ENCODE measurements around the gene GUCY2F. TPM values are rescaled to one million over a fixed set of nuclear protein-coding genes. Genes with fewer than 3 reads are reported as not detected.

GUCY2F gene
- total RNA-seq, 2 experiments from 2014 or later: not detected

- Mint-ChIP-seq H3K9me3 (ENCODE audit: low read depth) (no peaks in the 10 kb centered on the region), H3K36me3 (no peaks in the 10 kb centered on the region), H3K27me3 (peaks cover 7% of the 10 kb centered on the region), H3K27ac (no peak overlapping the region), H3K4me1 (no peaks in the 10 kb centered on the region), H3K4me3 (no peak overlapping the region)
- CTCF ChIA-PET: no interaction called here
- DNase-seq (no peak), ATAC-seq (no peak)
These were observed 18.1 kb downstream of the GUCY2F start for GRCh38 chrX:109463784-109464183.

GRCh38 chrX:109448282-109448938 lies 33.5 kb downstream of the GUCY2F start:
- no peaks in the 10 kb centered on the region for H3K4me1 Mint-ChIP-seq
- no peaks in the 10 kb centered on the region for H3K27me3 Mint-ChIP-seq
- H3K4me3 Mint-ChIP-seq: no peak overlapping the region
- ATAC-seq (no peak), DNase-seq (no peak)
- H3K9me3 Mint-ChIP-seq (ENCODE audit: low read depth): no peaks in the 10 kb centered on the region
- H3K27ac Mint-ChIP-seq: no peak overlapping the region
- CTCF ChIA-PET: no interaction called here
- H3K36me3 Mint-ChIP-seq: no peaks in the 10 kb centered on the region

GRCh38 chrX:109441266-109441665 lies 40.6 kb downstream of the GUCY2F start:
- no peak overlapping the region for H3K4me3 Mint-ChIP-seq
- ATAC-seq: no peak
- no peaks in the 10 kb centered on the region for H3K36me3 Mint-ChIP-seq
- no peaks in the 10 kb centered on the region for H3K27me3 Mint-ChIP-seq
- CTCF ChIA-PET: no interaction called here
- DNase-seq: no peak
- H3K4me1 Mint-ChIP-seq: no peaks in the 10 kb centered on the region
- no peaks in the 10 kb centered on the region for H3K9me3 Mint-ChIP-seq (ENCODE audit: low read depth)
- no peak overlapping the region for H3K27ac Mint-ChIP-seq

- H3K4me3 Mint-ChIP-seq: no peak overlapping the region
- DNase-seq (no peak), ATAC-seq (no peak)
- CTCF ChIA-PET: no interaction called here
- H3K27ac Mint-ChIP-seq: no peak overlapping the region
- H3K36me3 Mint-ChIP-seq: no peaks in the 10 kb centered on the region
- no peaks in the 10 kb centered on the region for H3K9me3 Mint-ChIP-seq (ENCODE audit: low read depth)
- no peaks in the 10 kb centered on the region for H3K4me1 Mint-ChIP-seq
- no peaks in the 10 kb centered on the region for H3K27me3 Mint-ChIP-seq
These were observed 41.4 kb downstream of the GUCY2F start for GRCh38 chrX:109440475-109440874.

GRCh38 chrX:109409181-109409580 lies 72.7 kb downstream of the GUCY2F start:
- CTCF ChIA-PET: no interaction called here

GRCh38 chrX:109403922-109404321 lies 78.0 kb downstream of the GUCY2F start:
- DNase-seq: no peak
- no peaks in the 10 kb centered on the region for H3K9me3 Mint-ChIP-seq (ENCODE audit: low read depth)
- CTCF ChIA-PET: no interaction called here
- ATAC-seq: no peak
- no peaks in the 10 kb centered on the region for H3K4me1 Mint-ChIP-seq
- no peak overlapping the region for H3K27ac Mint-ChIP-seq
- no peaks in the 10 kb centered on the region for H3K36me3 Mint-ChIP-seq
- H3K4me3 Mint-ChIP-seq: no peak overlapping the region
- H3K27me3 Mint-ChIP-seq: no peaks in the 10 kb centered on the region

More at GRCh38 chrX:109409181-109409580, 72.7 kb downstream of the GUCY2F start:
- no peaks in the 10 kb centered on the region for H3K4me1 Mint-ChIP-seq
- no peak for DNase-seq
- no peak for ATAC-seq
- H3K36me3 Mint-ChIP-seq: no peaks in the 10 kb centered on the region
- no peak overlapping the region for H3K27ac Mint-ChIP-seq
- H3K27me3 Mint-ChIP-seq: no peaks in the 10 kb centered on the region
- H3K9me3 Mint-ChIP-seq (ENCODE audit: low read depth): no peaks in the 10 kb centered on the region
- H3K4me3 Mint-ChIP-seq: no peak overlapping the region

GRCh38 chrX:109399831-109400230 lies 82.1 kb downstream of the GUCY2F start:
- Mint-ChIP-seq H3K27me3 (no peaks in the 10 kb centered on the region), H3K4me3 (no peak overlapping the region), H3K36me3 (no peaks in the 10 kb centered on the region), H3K4me1 (no peaks in the 10 kb centered on the region), H3K27ac (no peak overlapping the region), H3K9me3 (ENCODE audit: low read depth) (no peaks in the 10 kb centered on the region)
- DNase-seq (no peak), ATAC-seq (no peak)
- CTCF ChIA-PET: no interaction called here

GRCh38 chrX:109398833-109399232 lies 83.1 kb downstream of the GUCY2F start:
- no peak overlapping the region for H3K4me3 Mint-ChIP-seq
- no peak for DNase-seq
- H3K36me3 Mint-ChIP-seq: no peaks in the 10 kb centered on the region
- CTCF ChIA-PET: no interaction called here
- H3K27me3 Mint-ChIP-seq: no peaks in the 10 kb centered on the region
- no peak for ATAC-seq
- H3K27ac Mint-ChIP-seq: no peak overlapping the region
- H3K9me3 Mint-ChIP-seq (ENCODE audit: low read depth): no peaks in the 10 kb centered on the region
- no peaks in the 10 kb centered on the region for H3K4me1 Mint-ChIP-seq

GRCh38 chrX:109398061-109398460 lies 83.8 kb downstream of the GUCY2F start:
- CTCF ChIA-PET: no interaction called here
- Mint-ChIP-seq H3K4me1 (no peaks in the 10 kb centered on the region), H3K27me3 (no peaks in the 10 kb centered on the region), H3K36me3 (no peaks in the 10 kb centered on the region), H3K9me3 (ENCODE audit: low read depth) (no peaks in the 10 kb centered on the region), H3K27ac (no peak overlapping the region), H3K4me3 (no peak overlapping the region)
- DNase-seq (no peak), ATAC-seq (no peak)

GRCh38 chrX:109393859-109394258 lies 88.0 kb downstream of the GUCY2F start:
- H3K4me3 Mint-ChIP-seq: no peak overlapping the region
- H3K9me3 Mint-ChIP-seq (ENCODE audit: low read depth): no peaks in the 10 kb centered on the region
- ATAC-seq (no peak), DNase-seq (no peak)
- H3K36me3 Mint-ChIP-seq: no peaks in the 10 kb centered on the region
- CTCF ChIA-PET: no interaction called here
- no peaks in the 10 kb centered on the region for H3K27me3 Mint-ChIP-seq
- H3K27ac Mint-ChIP-seq: no peak overlapping the region
- H3K4me1 Mint-ChIP-seq: no peaks in the 10 kb centered on the region

- no peaks in the 10 kb centered on the region for H3K36me3 Mint-ChIP-seq
- DNase-seq (no peak), ATAC-seq (no peak)
- no peak overlapping the region for H3K4me3 Mint-ChIP-seq
- CTCF ChIA-PET: no interaction called here
- H3K4me1 Mint-ChIP-seq: no peaks in the 10 kb centered on the region
- no peaks in the 10 kb centered on the region for H3K9me3 Mint-ChIP-seq (ENCODE audit: low read depth)
- H3K27me3 Mint-ChIP-seq: no peaks in the 10 kb centered on the region
- H3K27ac Mint-ChIP-seq: no peak overlapping the region
These were observed 89.0 kb downstream of the GUCY2F start for GRCh38 chrX:109392895-109393294.

- Mint-ChIP-seq H3K27me3 (no peaks in the 10 kb centered on the region), H3K36me3 (no peaks in the 10 kb centered on the region), H3K9me3 (ENCODE audit: low read depth) (no peaks in the 10 kb centered on the region), H3K27ac (no peak overlapping the region), H3K4me1 (no peaks in the 10 kb centered on the region), H3K4me3 (no peak overlapping the region)
- ATAC-seq (no peak), DNase-seq (no peak)
- CTCF ChIA-PET: no interaction called here
These were observed 91.3 kb downstream of the GUCY2F start for GRCh38 chrX:109390556-109390955.

- Mint-ChIP-seq H3K27ac (no peak overlapping the region), H3K4me3 (no peak overlapping the region), H3K4me1 (no peaks in the 10 kb centered on the region), H3K9me3 (ENCODE audit: low read depth) (no peaks in the 10 kb centered on the region), H3K36me3 (no peaks in the 10 kb centered on the region), H3K27me3 (no peaks in the 10 kb centered on the region)
- DNase-seq (no peak), ATAC-seq (no peak)
- CTCF ChIA-PET: no interaction called here
These were observed 92.0 kb downstream of the GUCY2F start for GRCh38 chrX:109389917-109390316.

- H3K27ac Mint-ChIP-seq: no peak overlapping the region
- DNase-seq: no peak
- ATAC-seq: no peak
- no peaks in the 10 kb centered on the region for H3K36me3 Mint-ChIP-seq
- H3K27me3 Mint-ChIP-seq: no peaks in the 10 kb centered on the region
- CTCF ChIA-PET: interaction anchor here (0.7 kb wide), 1 partner anchor 685 kb away, joined by 3 read pairs; no protein-coding TSS in a partner anchor
- H3K9me3 Mint-ChIP-seq (ENCODE audit: low read depth): no peaks in the 10 kb centered on the region
- no peak overlapping the region for H3K4me3 Mint-ChIP-seq
- no peaks in the 10 kb centered on the region for H3K4me1 Mint-ChIP-seq
These were observed 97.2 kb downstream of the GUCY2F start for GRCh38 chrX:109384699-109385098.

- Mint-ChIP-seq H3K27ac (no peak overlapping the region), H3K4me1 (no peaks in the 10 kb centered on the region), H3K4me3 (no peak overlapping the region), H3K9me3 (ENCODE audit: low read depth) (no peaks in the 10 kb centered on the region), H3K36me3 (no peaks in the 10 kb centered on the region), H3K27me3 (no peaks in the 10 kb centered on the region)
- no peak for ATAC-seq
- DNase-seq: no peak
- CTCF ChIA-PET: no interaction called here
These were observed 99.6 kb downstream of the GUCY2F start for GRCh38 chrX:109382332-109382731.
